Psoas muscle (tissue), 8 donors: ENCODE data around the gene DDX51. TPM values are rescaled to one million over a fixed set of nuclear protein-coding genes. Genes with fewer than 3 reads are reported as not detected.
A peak's percentile ranks its signal among the peaks of the same experiment; 100 is the strongest.

ENCODE experiments used
- ATAC-seq, 4 donors: fragments of 200-7000 bp; cut with Tn5 transposase; one replicate each; pipeline ENCODE4 v1.9.1; 2020; ENCODE audit warnings: moderate library complexity in 3 of 4, mild to moderate bottlenecking in 2 of 4
- DNase-seq, 2 donors: peaks; one replicate each; pipeline ENCODE4 v3.0.0-alpha.2; 2020
- H3K27ac ChIP-seq: fragments of 200-600 bp; one replicate; pipeline ENCODE4 v1.8.0; 2022
- H3K27me3 ChIP-seq, 3 donors: fragments of 200-600 bp in 1 of 3; one replicate each; pipeline versions ENCODE4 v1.6.1 to v1.8.0; 2013 to 2022; ENCODE audit warnings: low read length in 2 of 3, mild to moderate bottlenecking in 2 of 3, moderate library complexity in 1 of 3; ENCODE audit not compliant: insufficient read depth in 3 of 3
- H3K36me3 ChIP-seq, 2 donors: fragments of 200-600 bp in 1 of 2; one replicate each; pipeline versions ENCODE4 v1.6.1 to v1.8.0; 2013 to 2022; ENCODE audit warnings: low read depth in 1 of 2, mild to moderate bottlenecking in 1 of 2, moderate library complexity in 1 of 2; ENCODE audit not compliant: insufficient read depth in 1 of 2
- H3K4me1 ChIP-seq: fragments of 200-600 bp; one replicate; pipeline ENCODE4 v1.8.0; 2022
- H3K4me3 ChIP-seq: fragments of 200-600 bp; one replicate; pipeline ENCODE4 v1.8.0; 2022; ENCODE audit warnings: mild to moderate bottlenecking
- H3K9me3 ChIP-seq: fragments of 200-600 bp; one replicate; pipeline ENCODE4 v1.8.0; 2022
- WGBS, 3 donors: extraction: QIAGEN DNeasy Blood & Tissue Kit; methylation state at CpG; one replicate each; pipeline versions ENCODE4 v1.1.6 to v1.1.7; 2013; 5-methylcytosine and 5-hydroxymethylcytosine counted together
- intact Hi-C, 2 donors: fragments of 100-400 bp; cut with DNase I; formaldehyde crosslinking; loops; one replicate each; pipeline versions ENCODE4 v1.11.0 to v1.14.2; 2022
- polyA plus RNA-seq, 3 donors: library from polyadenylated mRNA; stranded (reverse); fragments of 200-250 nt; gene quantifications; one replicate each; pipeline ENCODE4 v1.2.3, GENCODE V29; 2013
- total RNA-seq, 4 donors: library from RNA; stranded (reverse); fragmentation: NEBNext Ultra II Directional in 2 of 4; extraction: Animal tissue kit (Norgen Biotek cat#: 25700) in 2 of 4; gene quantifications; one replicate each; pipeline versions ENCODE4 v1.2.1 to v1.2.4, GENCODE V29; 2021 to 2023
- TF ChIP-seq, protein P1 (sequence below): fragments of 200-600 bp; IDR thresholded peaks from one replicate; pipeline ENCODE4 v1.8.0; 2022; ENCODE audit warnings: antibody characterized with exemption
- donor health status: healthy with polysubstance abuse.
- donor health status: DM: no; HTN: no; CAD: no; lungs with moderate emphysema.
- donor health status: Bipolar disorder and iron deficiency.
- donor health status: healthy.
- donor health status: DM: yes; HTN: yes; CAD: no.
- donor health status: DM: no; HTN: no; CAD: no.
- donor health status: DM: no; HTN: no; CAD: no.
- donor health status: DM: yes; HTN: yes; CAD: no.

DDX51 gene
- total and polyA plus RNA-seq, 7 donors: 7.3 to 17.1 (median 12.3) TPM

DNA sequence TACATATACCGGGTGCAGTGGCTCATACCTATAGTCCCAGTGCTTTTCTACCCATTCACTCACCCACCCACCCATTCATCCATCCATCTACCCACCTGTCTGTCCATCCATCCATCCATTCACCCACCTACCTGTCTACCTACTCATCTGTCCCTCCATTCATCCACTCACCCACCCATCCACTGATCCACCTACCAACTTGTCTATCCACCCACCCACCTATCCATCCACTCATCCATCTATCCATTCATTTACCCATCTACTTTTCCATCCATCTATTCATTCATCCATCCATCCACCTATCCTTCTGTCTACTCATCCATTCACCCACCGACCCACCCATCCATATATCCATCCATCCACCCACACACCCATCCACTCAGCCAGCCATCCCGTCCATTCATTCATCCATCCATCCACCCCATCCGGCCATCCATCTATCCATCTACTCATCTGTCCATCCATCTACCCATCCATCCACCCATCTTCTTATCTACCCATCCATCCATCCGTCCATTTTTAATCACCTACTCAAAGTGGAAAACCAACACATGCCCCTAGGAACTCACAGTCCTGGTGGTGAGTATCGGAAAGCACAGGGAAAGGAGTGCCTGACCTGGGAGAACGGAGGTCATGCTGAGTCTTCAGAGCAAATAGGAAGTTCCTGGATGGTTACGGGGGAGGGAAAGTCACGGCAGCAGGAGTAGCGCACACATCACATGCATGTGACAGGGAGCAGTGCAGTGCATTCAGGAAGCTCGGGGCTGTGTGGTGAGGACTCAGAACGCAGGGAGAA is 20.0 kb downstream of the DDX51 start:
- H3K4me3 ChIP-seq: no peak overlapping the region
- H3K36me3 ChIP-seq: peaks cover 5 to 83% of the 10 kb centered on the region in 2 donors
- H3K4me1 ChIP-seq: no peaks in the 10 kb centered on the region
- peaks cover 12% of the 10 kb centered on the region for H3K9me3 ChIP-seq
- TF ChIP-seq, protein P1, sequence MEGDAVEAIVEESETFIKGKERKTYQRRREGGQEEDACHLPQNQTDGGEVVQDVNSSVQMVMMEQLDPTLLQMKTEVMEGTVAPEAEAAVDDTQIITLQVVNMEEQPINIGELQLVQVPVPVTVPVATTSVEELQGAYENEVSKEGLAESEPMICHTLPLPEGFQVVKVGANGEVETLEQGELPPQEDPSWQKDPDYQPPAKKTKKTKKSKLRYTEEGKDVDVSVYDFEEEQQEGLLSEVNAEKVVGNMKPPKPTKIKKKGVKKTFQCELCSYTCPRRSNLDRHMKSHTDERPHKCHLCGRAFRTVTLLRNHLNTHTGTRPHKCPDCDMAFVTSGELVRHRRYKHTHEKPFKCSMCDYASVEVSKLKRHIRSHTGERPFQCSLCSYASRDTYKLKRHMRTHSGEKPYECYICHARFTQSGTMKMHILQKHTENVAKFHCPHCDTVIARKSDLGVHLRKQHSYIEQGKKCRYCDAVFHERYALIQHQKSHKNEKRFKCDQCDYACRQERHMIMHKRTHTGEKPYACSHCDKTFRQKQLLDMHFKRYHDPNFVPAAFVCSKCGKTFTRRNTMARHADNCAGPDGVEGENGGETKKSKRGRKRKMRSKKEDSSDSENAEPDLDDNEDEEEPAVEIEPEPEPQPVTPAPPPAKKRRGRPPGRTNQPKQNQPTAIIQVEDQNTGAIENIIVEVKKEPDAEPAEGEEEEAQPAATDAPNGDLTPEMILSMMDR: no peak
- intact Hi-C loops: no loop called here
- DNase-seq: no peak
- 88 to 98% (median 92%) methylated on average over 12 of the region's 12 CpGs for WGBS, 3 donors
- no peak for ATAC-seq
- H3K27me3 ChIP-seq: no peaks in the 10 kb centered on the region
- no peak overlapping the region for H3K27ac ChIP-seq

- ATAC-seq: no peak
- Histone ChIP-seq H3K27me3 (no peaks in the 10 kb centered on the region), H3K4me1 (no peaks in the 10 kb centered on the region), H3K36me3 (peaks cover 5 to 71% of the 10 kb centered on the region in 2 donors), H3K27ac (no peak overlapping the region), H3K9me3 (no peaks in the 10 kb centered on the region), H3K4me3 (no peak overlapping the region)
- TF ChIP-seq, protein P1: no peak
- no peak for DNase-seq
- 94 to 95% (median 94%) methylated on average over 14 of the region's 14 CpGs for WGBS, 3 donors
- intact Hi-C loops: no loop called here
Measured at GRCh38 chr12:132121283-132121682, 22.8 kb downstream of the DDX51 start.

GRCh38 chr12:132118876-132119275 is 25.2 kb downstream of the DDX51 start:
- Histone ChIP-seq H3K27me3 (no peaks in the 10 kb centered on the region), H3K4me1 (no peaks in the 10 kb centered on the region), H3K4me3 (no peak overlapping the region), H3K27ac (no peak overlapping the region), H3K9me3 (no peaks in the 10 kb centered on the region), H3K36me3 (peaks cover 3 to 77% of the 10 kb centered on the region in 2 donors)
- ATAC-seq: no peak
- intact Hi-C loops: loop anchor here in 1 of 2 donors (1.0 kb wide), 1 partner anchor 18 kb away; no protein-coding TSS in a partner anchor
- TF ChIP-seq, protein P1: no peak
- no peak for DNase-seq
- 86 to 92% (median 89%) methylated on average over 16 to 22 of the region's 22 CpGs for WGBS, 3 donors

DNA sequence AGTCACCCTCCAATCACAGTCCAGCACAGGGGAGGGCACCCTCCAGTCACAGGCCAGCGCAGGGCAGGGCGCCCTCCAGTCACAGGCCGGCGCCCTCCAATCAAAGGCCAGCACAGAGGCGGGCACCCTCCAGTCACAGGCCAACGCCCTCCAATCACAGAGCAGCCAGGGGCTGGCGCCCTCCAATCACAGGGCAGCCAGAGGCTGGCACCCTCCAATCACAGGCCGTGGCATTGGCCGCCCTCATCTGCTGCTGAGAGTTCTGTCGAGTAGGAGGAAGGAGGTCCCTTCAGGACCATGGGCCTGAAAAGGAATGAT is 26.6 kb downstream of the DDX51 start:
- Histone ChIP-seq H3K9me3 (no peaks in the 10 kb centered on the region), H3K4me1 (no peaks in the 10 kb centered on the region), H3K36me3 (peaks cover 3 to 74% of the 10 kb centered on the region in 2 donors), H3K27me3 (no peaks in the 10 kb centered on the region), H3K4me3 (no peak overlapping the region), H3K27ac (no peak overlapping the region)
- 92 to 94% (median 92%) methylated on average over 7 to 10 of the region's 10 CpGs for WGBS, 3 donors
- DNase-seq: no peak
- peak in 1 of 4 donors; percentile 36 for ATAC-seq
- intact Hi-C loops: no loop called here
- TF ChIP-seq, protein P1: no peak
